Activated CD4-positive, CD25-positive, alpha-beta regulatory T cell treated with anti-CD3 and anti-CD28 coated beads, Interleukin-2, amount 50 U/mL, for 24 hours (primary cell): ENCODE measurements around the gene MAPKAP1.

Experiments
- ATAC-seq, 2 donors: fragments of 150-1000 bp; cut with Tn5 transposase; one replicate each; pipeline ENCODE4 v1.10.0; 2021; ENCODE audit warnings: mild to moderate bottlenecking in 1 of 2, moderate library complexity in 1 of 2

The MAPKAP1 gene

DNA sequence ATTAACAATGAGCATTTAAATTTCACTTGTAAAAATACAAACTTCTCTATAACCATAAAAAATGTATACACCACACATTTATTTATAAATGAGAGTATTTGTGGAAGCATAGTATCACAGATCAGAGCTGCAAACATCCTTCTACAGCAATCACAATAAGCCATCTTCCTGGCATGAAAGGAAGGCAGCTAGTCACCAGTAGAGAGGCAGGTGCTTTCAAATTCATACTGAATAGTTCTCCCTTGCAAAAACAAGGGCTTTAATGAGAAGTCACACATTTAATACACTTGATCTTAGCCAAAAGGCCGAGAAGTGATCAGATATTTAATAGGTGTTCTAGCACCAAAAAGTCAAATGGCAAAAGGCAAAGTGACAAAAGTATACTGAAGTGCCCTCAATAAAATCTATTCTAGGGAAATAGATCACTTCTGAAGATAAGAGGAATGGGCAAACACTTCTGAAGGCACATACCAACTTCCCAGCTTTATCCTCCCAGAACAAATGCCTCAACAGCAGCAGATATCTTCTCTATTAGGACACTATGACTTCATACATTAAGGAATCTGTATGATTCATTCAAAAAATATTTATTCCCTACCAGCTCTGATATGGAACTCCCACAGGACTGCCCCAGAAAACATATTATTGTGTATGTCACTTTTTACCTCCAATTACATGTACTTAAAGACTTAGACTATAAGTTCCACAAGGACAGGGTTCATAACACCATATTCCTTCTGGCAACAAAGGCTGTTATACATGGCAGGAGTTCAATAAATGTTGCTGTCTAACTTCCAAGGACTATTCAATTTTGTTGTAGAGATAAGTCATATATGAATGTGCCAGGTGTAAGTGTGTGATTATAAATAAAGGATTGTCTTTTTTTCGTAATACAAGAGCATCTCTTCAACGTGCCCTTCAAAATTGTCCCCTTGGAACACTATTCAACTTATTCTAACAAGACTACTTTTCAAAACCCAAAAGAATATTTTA, 31.7 kb downstream of the MAPKAP1 start:
- no peak for ATAC-seq

GRCh38 chr9:125672876-125673275, 34.1 kb downstream of the MAPKAP1 start:
- ATAC-seq = no peak

- peak; percentile 56 to 72 for ATAC-seq
Observed at GRCh38 chr9:125663127-125663526, 43.9 kb downstream of the MAPKAP1 start.

- no peak for ATAC-seq
Observed at GRCh38 chr9:125660557-125660956, 46.5 kb downstream of the MAPKAP1 start.

GRCh38 chr9:125659954-125660353, 47.1 kb downstream of the MAPKAP1 start:
- peak; percentile 53 to 70 for ATAC-seq

GRCh38 chr9:125659201-125659840, 47.7 kb downstream of the MAPKAP1 start:
- no peak for ATAC-seq

DNA sequence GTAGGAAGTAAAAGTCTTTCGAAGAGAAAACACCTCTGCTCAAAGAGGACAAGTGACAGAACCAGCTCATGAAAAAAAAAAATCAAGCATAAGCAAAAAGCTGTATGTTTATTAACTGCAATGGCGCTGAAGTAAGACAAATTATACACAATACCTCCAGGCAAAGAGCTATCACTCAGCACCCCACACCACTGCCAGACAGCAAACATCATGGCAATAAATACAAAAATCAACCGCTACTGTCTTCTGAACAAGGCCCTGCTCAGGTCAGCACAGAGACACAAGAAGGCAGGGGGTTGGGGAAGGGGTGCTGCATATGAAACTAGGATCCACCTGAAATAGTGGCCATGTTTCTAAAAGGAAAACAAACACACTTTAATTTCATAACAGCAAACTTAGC, 50.4 kb downstream of the MAPKAP1 start:
- no peak for ATAC-seq

GRCh38 chr9:125655691-125656410, 51.2 kb downstream of the MAPKAP1 start:
- ATAC-seq = no peak

DNA sequence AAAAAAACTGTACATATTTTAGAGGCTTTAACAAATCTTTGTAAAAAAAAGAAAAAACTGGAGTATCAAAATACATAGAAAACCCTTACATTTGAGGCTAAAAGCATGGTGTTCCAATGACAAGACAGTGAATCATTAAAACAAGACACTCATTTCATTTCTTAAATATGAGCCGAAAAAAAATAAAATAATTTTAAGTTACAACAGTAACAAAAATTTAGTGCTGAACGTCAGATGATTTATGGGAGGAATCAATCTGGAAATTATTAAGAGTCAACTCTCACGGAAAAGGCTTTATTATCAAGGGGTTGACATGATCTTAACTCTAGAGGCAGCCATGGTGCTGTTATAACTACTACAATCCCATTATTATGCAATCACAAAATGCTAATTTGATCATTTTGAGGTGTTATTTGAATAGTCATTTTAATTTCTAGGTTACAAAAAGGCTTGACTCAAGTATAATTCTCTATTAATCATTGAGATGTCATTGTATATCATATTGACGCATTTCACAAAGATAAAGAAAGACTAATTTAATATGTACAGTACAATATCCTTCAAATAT, 51.9 kb downstream of the MAPKAP1 start:
- no peak for ATAC-seq

- ATAC-seq = no peak
Observed at GRCh38 chr9:125654121-125654520, 52.9 kb downstream of the MAPKAP1 start.

DNA sequence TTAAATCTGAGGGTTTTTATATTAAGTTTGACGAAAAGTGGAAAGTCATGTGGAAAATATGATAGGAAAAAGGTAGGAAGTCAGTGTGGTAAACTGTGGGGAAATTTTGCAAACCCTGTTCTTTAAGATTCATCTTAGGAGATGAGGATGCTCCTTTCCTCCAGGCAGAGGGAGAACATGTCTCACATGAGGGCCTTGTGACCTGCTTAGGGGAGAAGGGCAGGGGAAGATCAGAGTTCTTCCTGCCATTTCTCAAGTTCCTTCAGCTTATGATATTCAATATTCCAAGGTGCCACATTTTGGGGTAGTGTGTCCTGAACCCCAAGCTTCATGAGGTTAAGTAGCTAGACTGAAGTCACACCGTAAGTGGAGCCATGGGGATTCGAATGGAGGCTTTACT, 53.7 kb downstream of the MAPKAP1 start:
- ATAC-seq = no peak

- no peak for ATAC-seq
Observed at GRCh38 chr9:125652759-125653158, 54.2 kb downstream of the MAPKAP1 start.

- ATAC-seq = no peak
Observed at GRCh38 chr9:125652233-125652594, 54.8 kb downstream of the MAPKAP1 start.

DNA sequence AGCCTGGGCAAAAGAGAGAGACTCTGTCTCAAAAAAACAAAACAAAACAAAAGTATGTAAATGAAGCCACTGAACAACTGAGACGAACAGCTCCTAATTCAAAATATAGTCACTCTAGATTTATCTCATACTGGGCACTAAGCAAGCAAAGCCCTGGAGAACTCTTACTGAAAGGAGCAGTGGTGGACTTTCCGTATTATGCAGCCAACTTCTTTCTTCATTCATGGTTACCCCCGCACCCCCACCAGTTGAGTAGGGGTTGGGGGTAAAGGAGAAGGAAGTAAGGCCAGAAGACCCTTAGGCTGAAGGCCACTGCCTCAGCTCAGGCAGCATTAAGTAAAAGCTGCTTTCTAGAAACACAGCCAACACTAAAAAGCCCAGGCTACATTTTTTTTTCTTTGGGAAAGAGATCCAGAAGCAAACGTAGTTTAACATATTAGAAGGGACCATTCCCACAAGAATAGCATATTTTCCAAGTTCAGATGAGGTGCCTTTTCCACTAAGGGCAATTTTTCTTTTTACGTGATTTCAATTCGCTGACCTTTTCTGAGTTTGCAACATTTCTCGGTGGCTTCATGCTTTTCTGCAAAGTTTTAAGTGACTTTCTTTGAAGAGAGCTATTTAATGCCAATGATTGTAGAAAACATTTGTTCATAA, 55.3 kb downstream of the MAPKAP1 start:
- no peak for ATAC-seq

DNA sequence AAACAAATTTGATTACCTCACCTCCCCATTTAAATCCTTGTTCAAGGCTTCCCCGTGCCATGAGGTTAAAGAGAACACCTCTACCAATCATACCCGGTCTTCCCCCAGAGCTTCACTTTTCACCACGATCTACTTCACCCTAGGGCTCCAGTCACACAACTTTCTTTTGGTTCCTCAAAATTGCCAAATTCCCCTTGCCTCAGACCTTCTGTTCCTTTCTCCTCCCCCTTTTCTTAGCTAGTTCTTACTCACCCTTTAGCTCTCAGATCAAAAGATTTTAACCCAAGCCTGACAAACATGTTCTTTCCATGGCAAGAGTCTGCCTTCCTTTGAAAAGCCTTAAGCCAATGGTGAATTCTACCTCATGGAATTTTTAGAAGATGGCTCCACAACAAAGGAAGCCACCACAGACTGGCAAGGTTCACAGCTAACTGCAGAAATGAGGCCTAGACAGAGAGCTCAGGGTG, 56.7 kb downstream of the MAPKAP1 start:
- ATAC-seq = peak; percentile 70 to 82

- ATAC-seq = no peak
Observed at GRCh38 chr9:125649826-125650225, 57.2 kb downstream of the MAPKAP1 start.

DNA sequence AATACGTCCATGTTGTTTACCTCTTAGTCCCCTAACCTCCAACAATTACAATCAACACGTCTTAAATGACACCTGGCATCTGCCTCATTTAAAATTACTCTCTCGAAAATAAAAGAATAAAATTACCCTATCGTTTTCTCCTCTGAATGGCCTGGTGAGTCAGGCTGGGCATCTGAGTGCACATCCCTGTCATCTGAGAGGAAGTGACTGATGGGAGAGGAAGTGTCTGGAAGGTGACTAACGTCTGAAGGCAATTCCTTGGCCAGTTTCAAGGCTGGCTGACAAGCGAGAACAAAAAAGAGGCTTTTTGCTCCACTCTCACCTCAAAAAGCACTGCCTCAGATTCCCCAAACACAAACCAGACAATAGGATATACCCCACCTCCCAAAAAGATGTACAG, 57.7 kb downstream of the MAPKAP1 start:
- peak; percentile 62 to 73 for ATAC-seq

GRCh38 chr9:125648294-125648693, 58.7 kb downstream of the MAPKAP1 start:
- ATAC-seq = no peak

DNA sequence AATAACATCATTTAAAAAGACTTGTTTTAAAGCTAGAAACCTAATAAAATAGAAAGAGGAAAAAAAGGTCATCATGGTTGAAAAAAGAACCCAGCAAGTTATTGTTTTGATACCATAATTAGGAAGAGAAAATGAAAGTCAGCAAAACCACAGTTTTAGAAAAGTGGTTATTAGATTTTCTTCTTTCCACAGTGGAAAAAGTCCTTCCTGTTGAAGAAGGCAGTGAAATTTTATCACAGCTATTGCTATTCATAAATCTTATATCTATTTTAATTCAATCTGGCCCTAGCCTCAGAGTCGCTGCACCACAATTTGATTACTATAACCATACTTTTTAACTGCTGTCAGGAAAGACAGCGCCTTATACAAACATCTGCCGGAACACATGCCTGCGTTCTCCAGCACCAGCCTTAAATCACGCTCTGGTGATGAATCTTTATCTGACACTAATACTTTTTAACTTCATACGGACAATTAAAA, 60.3 kb downstream of the MAPKAP1 start:
- ATAC-seq = peak in 1 of 2 donors; percentile 5

- ATAC-seq = no peak
Observed at GRCh38 chr9:125646217-125646616, 60.8 kb downstream of the MAPKAP1 start.

GRCh38 chr9:125644819-125645507, 62.0 kb downstream of the MAPKAP1 start:
- no peak for ATAC-seq

DNA sequence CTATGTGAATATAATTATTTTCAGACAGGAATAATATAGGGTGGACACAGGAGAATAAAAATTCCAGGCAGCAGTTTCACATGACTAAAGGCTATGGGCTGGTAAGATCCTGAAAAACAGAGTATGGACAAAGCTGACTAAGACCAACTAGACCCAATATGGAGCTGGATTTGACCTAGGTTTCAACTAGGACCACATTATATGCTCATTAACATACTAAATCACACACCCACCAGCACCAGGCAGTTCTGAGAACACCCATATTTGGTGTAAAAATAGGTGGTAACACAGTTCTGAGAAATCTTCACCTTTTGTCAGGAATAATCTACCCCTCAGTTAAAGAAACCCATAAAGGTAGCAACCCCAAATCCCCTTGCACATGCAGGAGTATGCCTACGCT, 64.7 kb downstream of the MAPKAP1 start:
- no peak for ATAC-seq
